ENCODE results near the gene BNIP3. TPM values are rescaled to one million over a fixed set of nuclear protein-coding genes. Genes with fewer than 3 reads are reported as not detected.

The BNIP3 gene
- total and polyA plus RNA-seq, 2 of the 13 experiments (the other 11 are each of a cell fraction or from before 2014, with no cell fraction given), result 73.7 to 223 TPM

DNA sequence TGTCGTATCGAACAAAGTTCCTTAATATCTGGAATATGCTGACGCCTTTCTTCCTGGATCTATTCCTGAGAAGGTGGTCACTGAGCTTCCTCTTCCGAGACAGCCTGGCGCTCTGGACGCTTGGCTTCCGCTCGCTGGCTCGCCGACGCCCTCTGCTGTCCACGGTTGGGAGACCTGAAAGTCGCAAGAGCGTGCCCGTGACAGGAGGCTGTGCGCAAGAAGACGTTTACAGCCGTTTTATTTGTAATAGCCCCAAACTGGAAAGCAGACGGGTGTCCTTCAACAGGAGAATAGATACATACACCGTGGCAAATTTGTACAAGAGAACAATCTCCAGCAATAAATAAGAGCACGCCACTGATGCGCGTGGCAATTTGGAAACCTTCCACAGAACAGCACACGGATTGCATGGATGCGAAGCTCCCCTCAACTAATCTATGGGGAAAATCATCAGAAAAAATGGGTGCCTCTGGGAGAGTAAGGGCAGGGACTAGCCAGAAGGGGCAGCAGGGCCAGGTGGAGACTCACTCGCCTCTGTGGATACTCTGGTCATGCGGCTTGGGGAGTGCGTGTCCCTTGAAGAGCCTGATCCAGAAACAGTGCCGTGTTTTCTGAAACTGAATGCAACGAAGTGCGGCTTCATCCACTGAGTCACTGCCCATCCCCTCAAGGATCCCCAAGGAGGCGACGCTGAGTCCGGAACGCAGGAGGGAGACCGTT is 41.5 kb upstream of the BNIP3 start:
- no peak overlapping the region for H2AFZ ChIP-seq (ENCODE audit: low read length)
- POLR2A ChIA-PET, result interaction anchor here (0.7 kb wide), 1 partner anchor 24 kb away, joined by 3 read pairs; no protein-coding TSS in a partner anchor
- TF ChIP-seq FOXO1 (CRISPR knock-in tag; IDR thresholded peaks at IDR 0.05) (no peak), ASH2L (IDR thresholded peaks at IDR 0.05; ENCODE audit: insufficient read length, low read depth, low read length) (no peak), CBX2 (IDR thresholded peaks at IDR 0.05; ENCODE audit: low read depth, low read length) (no peak), CBX2 (CRISPR knock-in tag; IDR thresholded peaks at IDR 0.05; ENCODE audit: low read depth) (peak; percentile 68; the same call in 1 of the 2 replicates), ELF4 (CRISPR knock-in tag; IDR thresholded peaks at IDR 0.05; ENCODE audit: borderline replicate concordance) (no peak), DPF2 (CRISPR knock-in tag; IDR thresholded peaks at IDR 0.05; ENCODE audit: borderline replicate concordance, low read depth) (no peak), ZFP90 (CRISPR knock-in tag; IDR thresholded peaks at IDR 0.05; ENCODE audit: borderline replicate concordance) (no peak), FIP1L1 (IDR thresholded peaks at IDR 0.05; ENCODE audit: borderline replicate concordance, insufficient read depth, low read depth, low read length) (no peak), ZNF788 (CRISPR knock-in tag; IDR thresholded peaks at IDR 0.05; ENCODE audit: borderline replicate concordance) (0 out of 2 replicates have a peak, but pooled peaks have one; percentile 43), RAD21 (CRISPR knock-in tag; IDR thresholded peaks at IDR 0.05) (peak; percentile 90), ZMYM2 (CRISPR knock-in tag; IDR thresholded peaks at IDR 0.05) (no peak), MXD4 (CRISPR knock-in tag; IDR thresholded peaks at IDR 0.05) (0 out of 2 replicates have a peak, but pooled peaks have one; percentile 29), AGO2 (optimal IDR thresholded peaks at IDR 0.05; ENCODE audit: low read depth, low read length) (no peak), PCBP2 (optimal IDR thresholded peaks at IDR 0.05; ENCODE audit: low read depth, low read length, poor library complexity, severe bottlenecking) (no peak), KDM2A (CRISPR knock-in tag; IDR thresholded peaks at IDR 0.05; ENCODE audit: borderline replicate concordance, low read depth) (peak; percentile 82; the same call in 1 of the 2 replicates)
- TF ChIP-seq, protein P1, sequence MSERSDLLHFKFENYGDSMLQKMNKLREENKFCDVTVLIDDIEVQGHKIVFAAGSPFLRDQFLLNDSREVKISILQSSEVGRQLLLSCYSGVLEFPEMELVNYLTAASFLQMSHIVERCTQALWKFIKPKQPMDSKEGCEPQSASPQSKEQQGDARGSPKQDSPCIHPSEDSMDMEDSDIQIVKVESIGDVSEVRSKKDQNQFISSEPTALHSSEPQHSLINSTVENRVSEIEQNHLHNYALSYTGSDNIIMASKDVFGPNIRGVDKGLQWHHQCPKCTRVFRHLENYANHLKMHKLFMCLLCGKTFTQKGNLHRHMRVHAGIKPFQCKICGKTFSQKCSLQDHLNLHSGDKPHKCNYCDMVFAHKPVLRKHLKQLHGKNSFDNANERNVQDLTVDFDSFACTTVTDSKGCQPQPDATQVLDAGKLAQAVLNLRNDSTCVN (CRISPR knock-in tag; IDR thresholded peaks at IDR 0.05; ENCODE audit: borderline replicate concordance), result no peak
- TF ChIP-seq, protein P2, sequence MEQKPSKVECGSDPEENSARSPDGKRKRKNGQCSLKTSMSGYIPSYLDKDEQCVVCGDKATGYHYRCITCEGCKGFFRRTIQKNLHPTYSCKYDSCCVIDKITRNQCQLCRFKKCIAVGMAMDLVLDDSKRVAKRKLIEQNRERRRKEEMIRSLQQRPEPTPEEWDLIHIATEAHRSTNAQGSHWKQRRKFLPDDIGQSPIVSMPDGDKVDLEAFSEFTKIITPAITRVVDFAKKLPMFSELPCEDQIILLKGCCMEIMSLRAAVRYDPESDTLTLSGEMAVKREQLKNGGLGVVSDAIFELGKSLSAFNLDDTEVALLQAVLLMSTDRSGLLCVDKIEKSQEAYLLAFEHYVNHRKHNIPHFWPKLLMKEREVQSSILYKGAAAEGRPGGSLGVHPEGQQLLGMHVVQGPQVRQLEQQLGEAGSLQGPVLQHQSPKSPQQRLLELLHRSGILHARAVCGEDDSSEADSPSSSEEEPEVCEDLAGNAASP (CRISPR knock-in tag; IDR thresholded peaks at IDR 0.05; ENCODE audit: borderline replicate concordance), result peak; percentile 55; the same call in 1 of the 2 replicates
- TF ChIP-seq, protein P3, sequence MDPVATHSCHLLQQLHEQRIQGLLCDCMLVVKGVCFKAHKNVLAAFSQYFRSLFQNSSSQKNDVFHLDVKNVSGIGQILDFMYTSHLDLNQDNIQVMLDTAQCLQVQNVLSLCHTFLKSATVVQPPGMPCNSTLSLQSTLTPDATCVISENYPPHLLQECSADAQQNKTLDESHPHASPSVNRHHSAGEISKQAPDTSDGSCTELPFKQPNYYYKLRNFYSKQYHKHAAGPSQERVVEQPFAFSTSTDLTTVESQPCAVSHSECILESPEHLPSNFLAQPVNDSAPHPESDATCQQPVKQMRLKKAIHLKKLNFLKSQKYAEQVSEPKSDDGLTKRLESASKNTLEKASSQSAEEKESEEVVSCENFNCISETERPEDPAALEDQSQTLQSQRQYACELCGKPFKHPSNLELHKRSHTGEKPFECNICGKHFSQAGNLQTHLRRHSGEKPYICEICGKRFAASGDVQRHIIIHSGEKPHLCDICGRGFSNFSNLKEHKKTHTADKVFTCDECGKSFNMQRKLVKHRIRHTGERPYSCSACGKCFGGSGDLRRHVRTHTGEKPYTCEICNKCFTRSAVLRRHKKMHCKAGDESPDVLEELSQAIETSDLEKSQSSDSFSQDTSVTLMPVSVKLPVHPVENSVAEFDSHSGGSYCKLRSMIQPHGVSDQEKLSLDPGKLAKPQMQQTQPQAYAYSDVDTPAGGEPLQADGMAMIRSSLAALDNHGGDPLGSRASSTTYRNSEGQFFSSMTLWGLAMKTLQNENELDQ (CRISPR knock-in tag; IDR thresholded peaks at IDR 0.05; ENCODE audit: borderline replicate concordance), result no peak

More for the DNA sequence above, 41.5 kb upstream of the BNIP3 start:
- peak; percentile 55 for DNase-seq (ENCODE audit: low spot score)
- peak overlapping the region in 2 of 3 experiments; percentile 40 to 53; a peak in 4 of 6 replicates for H3K4me3 ChIP-seq (replicated peaks in 1 of 3; ENCODE audit: insufficient read depth in 1 of 3, low read depth in 2 of 3, low read length in 3 of 3)
- peak overlapping the region; percentile 63 for H3K4me2 ChIP-seq (ENCODE audit: low read depth, low read length)
- H3K79me2 ChIP-seq (ENCODE audit: insufficient read depth, low read length), result no peaks in the 10 kb centered on the region
- ATAC-seq, result peak; percentile 89
- WGBS (ENCODE audit: low lambda C conversion rate), result 4% methylated on average over 19 of the region's 36 CpGs
- CTCF ChIA-PET (ENCODE audit: low intra/inter-chr PET ratio, low total read pairs), result interaction anchor here (1.1 to 1.6 kb wide), 2 partner anchors 119 to 138 kb away, joined by 3 to 16 read pairs; no protein-coding TSS in a partner anchor
- in situ Hi-C loops (cut with HindIII; ENCODE audit: extremely low pct_ligation_motif_present, low pct_unique_long_range_greater_than_20kb), result loop anchor here (5.0 kb wide), 2 partner anchors 46 to 131 kb away; no protein-coding TSS in a partner anchor
- H3K27ac ChIP-seq (ENCODE audit: extremely low read length, insufficient read depth, low read length), result no peak overlapping the region
- H3K9me3 ChIP-seq (ENCODE audit: low read length), result no peaks in the 10 kb centered on the region
- BruUV-seq (replicated peaks), result no TSS peak
- intact Hi-C loops (cut with micrococcal nuclease; ENCODE audit: unreplicated experiment), result loop anchor here (1.0 to 2.0 kb wide), 3 partner anchors 26 to 138 kb away; no protein-coding TSS in a partner anchor
- peak; percentile 79 for FAIRE-seq
- H4K20me1 ChIP-seq (ENCODE audit: insufficient read depth, low read length), result no peaks in the 10 kb centered on the region
- no peak overlapping the region for H3K9ac ChIP-seq (ENCODE audit: insufficient read depth, low read depth, low read length)
- H3K36me3 ChIP-seq (replicated peaks in 1 of 2; ENCODE audit: control insufficient read depth in 1 of 2, insufficient read depth in 2 of 2, low read length in 2 of 2), result no peaks in the 10 kb centered on the region
- peaks cover 14% of the 10 kb centered on the region for H3K4me1 ChIP-seq (ENCODE audit: insufficient read depth, low read length)
- H3K27me3 ChIP-seq (ENCODE audit: control insufficient read depth in 1 of 2, insufficient read depth in 2 of 2, low read length in 2 of 2), result peaks cover 2 to 35% of the 10 kb centered on the region in 2 experiments

Measured in HepG2 (cell line).